HEK293 (cell line): ENCODE measurements around the gene DYDC1.

Experiments used
- CTCF ChIA-PET: fragments of 350-600 bp; formaldehyde crosslinking; extraction: SDS; loops from one replicate; lab custom pipeline; 2021; ENCODE audit warnings: antibody characterized with exemption; lab: Yijun Ruan, JAX
- POLR2A ChIA-PET: fragments of 300-600 bp; formaldehyde crosslinking; extraction: SDS; loops from one replicate; lab custom pipeline; 2020; ENCODE audit warnings: antibody characterized with exemption, inconsistent platforms; lab: Yijun Ruan, JAX
- H3K27ac ChIP-seq: fragments of 200-500 bp; sonication (Bioruptor generic); 2 replicates; pipeline ENCODE4 v1.5.1; 2014; ENCODE audit warnings: low read depth, low read length, control low read depth, inconsistent platforms; ENCODE audit errors: extremely low read depth
- H3K36me3 ChIP-seq, 2 experiments: fragments of 200-500 bp in 1 of 2; sonication (Bioruptor generic) in 1 of 2; 1 replicate in 1 of 2; 2 replicates in 1 of 2; pipeline ENCODE4 v1.5.1; 2014 to 2017; ENCODE audit warnings: inconsistent platforms in 2 of 2, low read length in 2 of 2; ENCODE audit not compliant: control insufficient read depth in 2 of 2, insufficient read depth in 1 of 2
- H3K4me1 ChIP-seq: fragments of 200-500 bp; sonication (Bioruptor generic); 2 replicates; pipeline ENCODE4 v1.5.1; 2014; ENCODE audit warnings: mild to moderate bottlenecking, low read length, inconsistent platforms; ENCODE audit not compliant: control insufficient read depth, insufficient read depth
- H3K4me3 ChIP-seq: 2 replicates; pipeline ENCODE4 v1.5.1; 2011; ENCODE audit warnings: low read depth, mild to moderate bottlenecking, control low read depth, low read length, moderate library complexity
- H3K9me3 ChIP-seq: fragments of 200-500 bp; sonication (Bioruptor generic); 2 replicates; pipeline ENCODE4 v1.5.1; 2014; ENCODE audit warnings: low read depth, low read length, inconsistent platforms; ENCODE audit not compliant: control insufficient read depth, insufficient read depth
- KLF7 ChIP-seq: fragments of 450-650 bp; formaldehyde crosslinking; IDR thresholded peaks from 2 replicates; pipeline ENCODE4 v1.5.1; 2016; ENCODE audit warnings: missing biosample characterization, missing genetic modification characterization, borderline replicate concordance
- KLF8 ChIP-seq: fragments of 450-650 bp; formaldehyde crosslinking; IDR thresholded peaks from 2 replicates; pipeline ENCODE4 v1.5.1; 2016; ENCODE audit warnings: missing biosample characterization, missing genetic modification characterization
- PRDM6 ChIP-seq: fragments of 450-650 bp; formaldehyde crosslinking; IDR thresholded peaks from 2 replicates; pipeline ENCODE4 v1.5.1; 2017; ENCODE audit warnings: missing biosample characterization, missing genetic modification characterization
- TCF7L2 ChIP-seq: IDR thresholded peaks from 2 replicates; pipeline ENCODE4 v1.6.1; 2011; ENCODE audit warnings: low read depth, mild to moderate bottlenecking, inconsistent platforms, low read length, moderate library complexity, borderline replicate concordance
- YY1 ChIP-seq: fragments of 450-650 bp; formaldehyde crosslinking; IDR thresholded peaks from 2 replicates; pipeline ENCODE4 v1.5.1; 2018; ENCODE audit warnings: missing biosample characterization, missing genetic modification characterization
- ZFHX2 ChIP-seq: fragments of 450-650 bp; formaldehyde crosslinking; conservative IDR thresholded peaks from 2 replicates; pipeline ENCODE4 v1.5.1; 2016; ENCODE audit warnings: missing biosample characterization, missing genetic modification characterization
- ZFP41 ChIP-seq: fragments of 450-650 bp; formaldehyde crosslinking; IDR thresholded peaks from 2 replicates; pipeline ENCODE4 v1.5.1; 2016; ENCODE audit warnings: missing biosample characterization, missing genetic modification characterization, borderline replicate concordance
- ZNF223 ChIP-seq: fragments of 450-650 bp; formaldehyde crosslinking; IDR thresholded peaks from 2 replicates; pipeline ENCODE4 v1.5.1; 2016; ENCODE audit warnings: missing biosample characterization, missing genetic modification characterization
- ZNF354C ChIP-seq: fragments of 450-650 bp; formaldehyde crosslinking; IDR thresholded peaks from 2 replicates; pipeline ENCODE4 v1.5.1; 2016; ENCODE audit warnings: missing biosample characterization, missing genetic modification characterization, low read depth, borderline replicate concordance
- ZNF558 ChIP-seq: fragments of 450-650 bp; formaldehyde crosslinking; IDR thresholded peaks from 2 replicates; pipeline ENCODE4 v1.5.1; 2016; ENCODE audit warnings: missing biosample characterization, missing genetic modification characterization
- ZNF621 ChIP-seq: fragments of 450-650 bp; formaldehyde crosslinking; IDR thresholded peaks from 2 replicates; pipeline ENCODE4 v1.5.1; 2017; ENCODE audit warnings: missing biosample characterization, missing genetic modification characterization
- ZNF629 ChIP-seq: fragments of 450-650 bp; formaldehyde crosslinking; IDR thresholded peaks from 2 replicates; pipeline ENCODE4 v1.5.1; 2017; ENCODE audit warnings: missing biosample characterization, missing genetic modification characterization
- ZNF654 ChIP-seq: fragments of 450-650 bp; formaldehyde crosslinking; IDR thresholded peaks from 2 replicates; pipeline ENCODE4 v1.5.1; 2016; ENCODE audit warnings: low read depth, missing biosample characterization, missing genetic modification characterization
- ZNF670 ChIP-seq: fragments of 450-650 bp; formaldehyde crosslinking; IDR thresholded peaks from 2 replicates; pipeline ENCODE4 v1.5.1; 2016; ENCODE audit warnings: missing biosample characterization, missing genetic modification characterization, low read depth
- ZNF707 ChIP-seq: fragments of 450-650 bp; formaldehyde crosslinking; IDR thresholded peaks from 2 replicates; pipeline ENCODE4 v1.5.1; 2016; ENCODE audit warnings: missing biosample characterization, missing genetic modification characterization
- ZNF837 ChIP-seq: fragments of 450-650 bp; formaldehyde crosslinking; IDR thresholded peaks from 2 replicates; pipeline ENCODE4 v1.5.1; 2016; ENCODE audit warnings: missing biosample characterization, missing genetic modification characterization
- TF ChIP-seq, protein P1 (sequence below): fragments of 450-650 bp; formaldehyde crosslinking; conservative IDR thresholded peaks from 2 replicates; pipeline ENCODE4 v1.5.1; 2016; ENCODE audit warnings: low read depth, missing biosample characterization, missing genetic modification characterization
- TF ChIP-seq, protein P2 (sequence below): IDR thresholded peaks from 2 replicates; pipeline ENCODE4 v1.6.1; 2011; ENCODE audit warnings: mild to moderate bottlenecking, low read depth, low read length, borderline replicate concordance
- TF ChIP-seq, protein P3 (sequence below): fragments of 450-650 bp; formaldehyde crosslinking; IDR thresholded peaks from 2 replicates; pipeline ENCODE4 v1.5.1; 2016; ENCODE audit warnings: missing biosample characterization, missing genetic modification characterization

The DYDC1 gene

GRCh38 chr10:80357851-80358125 is 1.2 kb upstream of the DYDC1 start (continued):
- no peak for TF ChIP-seq PRDM6
- TF ChIP-seq ZNF670 (tag by site-specific recombination), result no peak

DNA sequence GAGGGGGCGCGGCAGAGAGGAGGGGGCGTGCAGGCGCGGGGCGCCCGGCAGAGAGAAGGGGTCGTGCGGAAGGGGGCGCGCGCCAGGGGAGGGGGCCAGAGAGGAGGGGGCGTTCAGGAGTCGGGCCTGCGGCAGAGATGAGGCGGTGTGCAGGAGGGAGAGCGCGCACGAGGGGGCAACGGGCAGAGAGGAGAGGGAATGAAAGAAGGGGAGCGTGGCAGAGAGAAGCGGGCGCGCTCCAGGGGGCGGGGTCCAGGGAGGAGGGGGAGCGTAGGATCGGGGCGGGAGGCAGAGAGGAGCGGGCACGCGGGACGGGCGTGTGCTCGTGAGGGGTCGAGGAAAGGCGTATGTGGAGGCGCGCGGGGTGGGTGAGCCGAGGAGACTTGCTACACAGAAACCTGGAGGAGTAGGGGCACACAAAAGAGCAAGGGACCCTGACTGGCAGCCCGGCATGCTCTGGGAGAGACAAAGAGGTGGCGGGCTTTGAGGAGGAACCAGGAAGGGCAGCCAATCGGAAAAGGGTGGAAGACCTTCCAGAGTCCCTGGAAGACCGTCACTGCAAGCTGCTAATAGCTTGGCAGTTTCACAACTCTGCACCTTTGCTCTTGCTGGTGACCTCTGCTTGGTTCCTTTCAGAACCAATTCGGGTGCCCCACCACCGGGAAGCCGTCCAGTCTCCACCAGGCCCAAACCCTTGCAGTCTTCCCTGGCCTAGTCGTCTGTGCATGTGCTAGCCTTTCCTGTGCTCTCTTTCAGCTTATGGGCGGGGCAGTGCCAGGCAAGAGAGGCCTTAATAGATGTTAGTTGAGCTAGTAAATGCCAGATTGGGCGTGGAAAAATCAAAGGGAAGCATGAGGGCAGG is 665 bp upstream of the DYDC1 start:
- no peak overlapping the region for H3K27ac ChIP-seq
- H3K9me3 ChIP-seq, result no peaks in the 10 kb centered on the region
- H3K4me3 ChIP-seq, result no peak overlapping the region
- no peak for TF ChIP-seq ZFP41 (tag by site-specific recombination)
- TF ChIP-seq, protein P1, sequence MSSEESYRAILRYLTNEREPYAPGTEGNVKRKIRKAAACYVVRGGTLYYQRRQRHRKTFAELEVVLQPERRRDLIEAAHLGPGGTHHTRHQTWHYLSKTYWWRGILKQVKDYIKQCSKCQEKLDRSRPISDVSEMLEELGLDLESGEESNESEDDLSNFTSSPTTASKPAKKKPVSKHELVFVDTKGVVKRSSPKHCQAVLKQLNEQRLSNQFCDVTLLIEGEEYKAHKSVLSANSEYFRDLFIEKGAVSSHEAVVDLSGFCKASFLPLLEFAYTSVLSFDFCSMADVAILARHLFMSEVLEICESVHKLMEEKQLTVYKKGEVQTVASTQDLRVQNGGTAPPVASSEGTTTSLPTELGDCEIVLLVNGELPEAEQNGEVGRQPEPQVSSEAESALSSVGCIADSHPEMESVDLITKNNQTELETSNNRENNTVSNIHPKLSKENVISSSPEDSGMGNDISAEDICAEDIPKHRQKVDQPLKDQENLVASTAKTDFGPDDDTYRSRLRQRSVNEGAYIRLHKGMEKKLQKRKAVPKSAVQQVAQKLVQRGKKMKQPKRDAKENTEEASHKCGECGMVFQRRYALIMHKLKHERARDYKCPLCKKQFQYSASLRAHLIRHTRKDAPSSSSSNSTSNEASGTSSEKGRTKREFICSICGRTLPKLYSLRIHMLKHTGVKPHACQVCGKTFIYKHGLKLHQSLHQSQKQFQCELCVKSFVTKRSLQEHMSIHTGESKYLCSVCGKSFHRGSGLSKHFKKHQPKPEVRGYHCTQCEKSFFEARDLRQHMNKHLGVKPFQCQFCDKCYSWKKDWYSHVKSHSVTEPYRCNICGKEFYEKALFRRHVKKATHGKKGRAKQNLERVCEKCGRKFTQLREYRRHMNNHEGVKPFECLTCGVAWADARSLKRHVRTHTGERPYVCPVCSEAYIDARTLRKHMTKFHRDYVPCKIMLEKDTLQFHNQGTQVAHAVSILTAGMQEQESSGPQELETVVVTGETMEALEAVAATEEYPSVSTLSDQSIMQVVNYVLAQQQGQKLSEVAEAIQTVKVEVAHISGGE (tag by site-specific recombination), result no peak
- TF ChIP-seq ZNF707 (tag by site-specific recombination), result no peak
- TF ChIP-seq ZNF629, result no peak
- no peak for TF ChIP-seq ZNF558 (tag by site-specific recombination)
- no peak for TF ChIP-seq PRDM6
- TF ChIP-seq KLF8 (tag by site-specific recombination), result no peak
- TF ChIP-seq ZNF837 (tag by site-specific recombination), result no peak
- TF ChIP-seq TCF7L2, result no peak
- no peak for TF ChIP-seq ZNF621 (tag by site-specific recombination)
- TF ChIP-seq KLF7 (tag by site-specific recombination), result no peak
- no peak for TF ChIP-seq YY1 (tag by site-specific recombination)
- no peak for TF ChIP-seq ZFHX2
- TF ChIP-seq ZNF223 (tag by site-specific recombination), result no peak
- TF ChIP-seq ZNF654 (tag by site-specific recombination), result no peak
- TF ChIP-seq, protein P2, sequence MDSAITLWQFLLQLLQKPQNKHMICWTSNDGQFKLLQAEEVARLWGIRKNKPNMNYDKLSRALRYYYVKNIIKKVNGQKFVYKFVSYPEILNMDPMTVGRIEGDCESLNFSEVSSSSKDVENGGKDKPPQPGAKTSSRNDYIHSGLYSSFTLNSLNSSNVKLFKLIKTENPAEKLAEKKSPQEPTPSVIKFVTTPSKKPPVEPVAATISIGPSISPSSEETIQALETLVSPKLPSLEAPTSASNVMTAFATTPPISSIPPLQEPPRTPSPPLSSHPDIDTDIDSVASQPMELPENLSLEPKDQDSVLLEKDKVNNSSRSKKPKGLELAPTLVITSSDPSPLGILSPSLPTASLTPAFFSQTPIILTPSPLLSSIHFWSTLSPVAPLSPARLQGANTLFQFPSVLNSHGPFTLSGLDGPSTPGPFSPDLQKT, result no peak
- TF ChIP-seq ZNF354C (tag by site-specific recombination), result no peak
- TF ChIP-seq, protein P3, sequence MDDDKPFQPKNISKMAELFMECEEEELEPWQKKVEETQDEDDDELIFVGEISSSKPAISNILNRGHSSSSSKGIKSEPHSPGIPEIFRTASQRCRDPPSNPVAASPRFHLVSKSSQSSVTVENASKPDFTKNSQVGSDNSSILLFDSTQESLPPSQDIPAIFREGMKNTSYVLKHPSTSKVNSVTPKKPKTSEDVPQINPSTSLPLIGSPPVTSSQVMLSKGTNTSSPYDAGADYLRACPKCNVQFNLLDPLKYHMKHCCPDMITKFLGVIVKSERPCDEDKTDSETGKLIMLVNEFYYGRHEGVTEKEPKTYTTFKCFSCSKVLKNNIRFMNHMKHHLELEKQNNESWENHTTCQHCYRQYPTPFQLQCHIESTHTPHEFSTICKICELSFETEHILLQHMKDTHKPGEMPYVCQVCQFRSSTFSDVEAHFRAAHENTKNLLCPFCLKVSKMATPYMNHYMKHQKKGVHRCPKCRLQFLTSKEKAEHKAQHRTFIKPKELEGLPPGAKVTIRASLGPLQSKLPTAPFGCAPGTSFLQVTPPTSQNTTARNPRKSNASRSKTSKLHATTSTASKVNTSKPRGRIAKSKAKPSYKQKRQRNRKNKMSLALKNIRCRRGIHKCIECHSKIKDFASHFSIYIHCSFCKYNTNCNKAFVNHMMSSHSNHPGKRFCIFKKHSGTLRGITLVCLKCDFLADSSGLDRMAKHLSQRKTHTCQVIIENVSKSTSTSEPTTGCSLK (tag by site-specific recombination), result no peak
- CTCF ChIA-PET, result no interaction called here
- no peaks in the 10 kb centered on the region for H3K4me1 ChIP-seq
- no peaks in the 10 kb centered on the region for H3K36me3 ChIP-seq
- POLR2A ChIA-PET, result no interaction called here
